Neural cell (in vitro differentiated cells): Measurements from ENCODE around the gene CPNE4.

Experiments
- EP300 ChIP-seq: fragments of 450-650 bp; conservative IDR thresholded peaks from 2 replicates; pipeline ENCODE4 v1.6.1; 2014; ENCODE audit warnings: antibody characterized with exemption, mild to moderate bottlenecking, moderate library complexity; ENCODE audit not compliant: poor library complexity, severe bottlenecking
- EZH2 ChIP-seq: fragments of 200-600, 300-800 bp; shearing (Covaris generic), sonication (generic); IDR thresholded peaks from 2 replicates; pipeline ENCODE4 v1.6.1; 2014; ENCODE audit warnings: antibody characterized with exemption, low read length, borderline replicate concordance, mild to moderate bottlenecking; ENCODE audit not compliant: insufficient read depth, poor library complexity, severe bottlenecking
- MXI1 ChIP-seq: fragments of 450-650 bp; conservative IDR thresholded peaks from 2 replicates; pipeline ENCODE4 v1.6.1; 2014; ENCODE audit warnings: antibody characterized with exemption, mild to moderate bottlenecking; ENCODE audit not compliant: poor library complexity, severe bottlenecking
- POLR2AphosphoS5 ChIP-seq: IDR thresholded peaks from 2 replicates; pipeline ENCODE4 v1.6.1; 2012
- SMC3 ChIP-seq: fragments of 450-650 bp; conservative IDR thresholded peaks from 2 replicates; pipeline ENCODE4 v1.6.1; 2014; ENCODE audit warnings: antibody characterized with exemption, mild to moderate bottlenecking, moderate library complexity; ENCODE audit not compliant: poor library complexity
- TAF1 ChIP-seq: IDR thresholded peaks from 2 replicates; pipeline ENCODE4 v1.6.1; 2012; ENCODE audit warnings: low read depth
- TF ChIP-seq, protein P1 (sequence below): fragments of 450-650 bp; IDR thresholded peaks from 2 replicates; pipeline ENCODE4 v1.5.1; 2014; ENCODE audit warnings: antibody characterized with exemption, mild to moderate bottlenecking, moderate library complexity; ENCODE audit not compliant: poor library complexity, severe bottlenecking
- TF ChIP-seq, protein P2 (sequence below): IDR thresholded peaks from 2 replicates; pipeline ENCODE4 v1.6.1; 2012; ENCODE audit warnings: borderline replicate concordance

GRCh38 chr3:131716943-131717342, 317.9 kb downstream of the CPNE4 start:
- TF ChIP-seq, protein P1, sequence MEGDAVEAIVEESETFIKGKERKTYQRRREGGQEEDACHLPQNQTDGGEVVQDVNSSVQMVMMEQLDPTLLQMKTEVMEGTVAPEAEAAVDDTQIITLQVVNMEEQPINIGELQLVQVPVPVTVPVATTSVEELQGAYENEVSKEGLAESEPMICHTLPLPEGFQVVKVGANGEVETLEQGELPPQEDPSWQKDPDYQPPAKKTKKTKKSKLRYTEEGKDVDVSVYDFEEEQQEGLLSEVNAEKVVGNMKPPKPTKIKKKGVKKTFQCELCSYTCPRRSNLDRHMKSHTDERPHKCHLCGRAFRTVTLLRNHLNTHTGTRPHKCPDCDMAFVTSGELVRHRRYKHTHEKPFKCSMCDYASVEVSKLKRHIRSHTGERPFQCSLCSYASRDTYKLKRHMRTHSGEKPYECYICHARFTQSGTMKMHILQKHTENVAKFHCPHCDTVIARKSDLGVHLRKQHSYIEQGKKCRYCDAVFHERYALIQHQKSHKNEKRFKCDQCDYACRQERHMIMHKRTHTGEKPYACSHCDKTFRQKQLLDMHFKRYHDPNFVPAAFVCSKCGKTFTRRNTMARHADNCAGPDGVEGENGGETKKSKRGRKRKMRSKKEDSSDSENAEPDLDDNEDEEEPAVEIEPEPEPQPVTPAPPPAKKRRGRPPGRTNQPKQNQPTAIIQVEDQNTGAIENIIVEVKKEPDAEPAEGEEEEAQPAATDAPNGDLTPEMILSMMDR: no peak
- no peak for TF ChIP-seq SMC3
- no peak for TF ChIP-seq TAF1
- no peak for TF ChIP-seq EZH2
- TF ChIP-seq, protein P2, sequence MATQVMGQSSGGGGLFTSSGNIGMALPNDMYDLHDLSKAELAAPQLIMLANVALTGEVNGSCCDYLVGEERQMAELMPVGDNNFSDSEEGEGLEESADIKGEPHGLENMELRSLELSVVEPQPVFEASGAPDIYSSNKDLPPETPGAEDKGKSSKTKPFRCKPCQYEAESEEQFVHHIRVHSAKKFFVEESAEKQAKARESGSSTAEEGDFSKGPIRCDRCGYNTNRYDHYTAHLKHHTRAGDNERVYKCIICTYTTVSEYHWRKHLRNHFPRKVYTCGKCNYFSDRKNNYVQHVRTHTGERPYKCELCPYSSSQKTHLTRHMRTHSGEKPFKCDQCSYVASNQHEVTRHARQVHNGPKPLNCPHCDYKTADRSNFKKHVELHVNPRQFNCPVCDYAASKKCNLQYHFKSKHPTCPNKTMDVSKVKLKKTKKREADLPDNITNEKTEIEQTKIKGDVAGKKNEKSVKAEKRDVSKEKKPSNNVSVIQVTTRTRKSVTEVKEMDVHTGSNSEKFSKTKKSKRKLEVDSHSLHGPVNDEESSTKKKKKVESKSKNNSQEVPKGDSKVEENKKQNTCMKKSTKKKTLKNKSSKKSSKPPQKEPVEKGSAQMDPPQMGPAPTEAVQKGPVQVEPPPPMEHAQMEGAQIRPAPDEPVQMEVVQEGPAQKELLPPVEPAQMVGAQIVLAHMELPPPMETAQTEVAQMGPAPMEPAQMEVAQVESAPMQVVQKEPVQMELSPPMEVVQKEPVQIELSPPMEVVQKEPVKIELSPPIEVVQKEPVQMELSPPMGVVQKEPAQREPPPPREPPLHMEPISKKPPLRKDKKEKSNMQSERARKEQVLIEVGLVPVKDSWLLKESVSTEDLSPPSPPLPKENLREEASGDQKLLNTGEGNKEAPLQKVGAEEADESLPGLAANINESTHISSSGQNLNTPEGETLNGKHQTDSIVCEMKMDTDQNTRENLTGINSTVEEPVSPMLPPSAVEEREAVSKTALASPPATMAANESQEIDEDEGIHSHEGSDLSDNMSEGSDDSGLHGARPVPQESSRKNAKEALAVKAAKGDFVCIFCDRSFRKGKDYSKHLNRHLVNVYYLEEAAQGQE: no peak
- TF ChIP-seq POLR2AphosphoS5: no peak
- TF ChIP-seq EP300: no peak
- no peak for TF ChIP-seq MXI1
